Osteocyte (in vitro differentiated cells): Measurements from ENCODE around the gene UMODL1. TPM values are rescaled to one million over a fixed set of nuclear protein-coding genes. Genes with fewer than 3 reads are reported as not detected.

Experiments
- DNase-seq: peaks from one replicate; pipeline ENCODE4 v3.0.0; 2021; ENCODE audit warnings: mixed read lengths; ENCODE audit not compliant: unreplicated experiment; ENCODE audit errors: extremely low spot score
- H3K27ac Mint-ChIP-seq: one replicate; pipeline ENCODE4 v1.8.0; 2021; ENCODE audit warnings: mild to moderate bottlenecking, mixed read lengths; ENCODE audit not compliant: unreplicated experiment
- H3K27me3 Mint-ChIP-seq: one replicate; pipeline ENCODE4 v1.8.0; 2021; ENCODE audit warnings: mixed read lengths; ENCODE audit not compliant: unreplicated experiment
- H3K36me3 Mint-ChIP-seq: one replicate; pipeline ENCODE4 v1.8.0; 2021; ENCODE audit warnings: mixed read lengths; ENCODE audit not compliant: unreplicated experiment
- H3K4me1 Mint-ChIP-seq: one replicate; pipeline ENCODE4 v1.8.0; 2021; ENCODE audit warnings: mixed read lengths; ENCODE audit not compliant: unreplicated experiment
- H3K4me3 Mint-ChIP-seq: one replicate; pipeline ENCODE4 v1.8.0; 2021; ENCODE audit warnings: mild to moderate bottlenecking, moderate library complexity, mixed read lengths; ENCODE audit not compliant: unreplicated experiment
- H3K9me3 Mint-ChIP-seq: one replicate; pipeline ENCODE4 v1.8.0; 2021; ENCODE audit warnings: mixed read lengths; ENCODE audit not compliant: unreplicated experiment
- CTCF ChIP-seq: fragments of 200-600 bp; sonication (generic); IDR thresholded peaks from 2 replicates; pipeline ENCODE4 v1.5.0; 2021; ENCODE audit warnings: antibody characterized with exemption, mild to moderate bottlenecking, moderate library complexity
- total RNA-seq: library from RNA; stranded (reverse); gene quantifications from 2 replicates; pipeline ENCODE4 v1.2.1, GENCODE V29; 2021

Gene UMODL1
- total RNA-seq, 1 donor from 2014 or later, result not detected

- TF ChIP-seq CTCF, result no peak
- Mint-ChIP-seq H3K27ac (no peak overlapping the region), H3K4me3 (no peak overlapping the region), H3K9me3 (no peaks in the 10 kb centered on the region), H3K36me3 (no peaks in the 10 kb centered on the region), H3K4me1 (peaks cover 43% of the 10 kb centered on the region), H3K27me3 (peaks cover 37% of the 10 kb centered on the region)
- no peak for DNase-seq
Measured at GRCh38 chr21:42120903-42121535, 49.9 kb downstream of the UMODL1 start.

- H3K4me1 Mint-ChIP-seq, result peaks cover 42% of the 10 kb centered on the region
- no peak overlapping the region for H3K27ac Mint-ChIP-seq
- H3K4me3 Mint-ChIP-seq, result no peak overlapping the region
- DNase-seq, result no peak
- H3K9me3 Mint-ChIP-seq, result no peaks in the 10 kb centered on the region
- no peak for TF ChIP-seq CTCF
- peaks cover 37% of the 10 kb centered on the region for H3K27me3 Mint-ChIP-seq
- no peaks in the 10 kb centered on the region for H3K36me3 Mint-ChIP-seq
Measured at GRCh38 chr21:42121794-42122193, 50.7 kb downstream of the UMODL1 start.

GRCh38 chr21:42122398-42122797, 51.3 kb downstream of the UMODL1 start:
- H3K36me3 Mint-ChIP-seq, result no peaks in the 10 kb centered on the region
- no peaks in the 10 kb centered on the region for H3K9me3 Mint-ChIP-seq
- no peak overlapping the region for H3K27ac Mint-ChIP-seq
- peaks cover 37% of the 10 kb centered on the region for H3K27me3 Mint-ChIP-seq
- H3K4me3 Mint-ChIP-seq, result no peak overlapping the region
- TF ChIP-seq CTCF, result no peak
- peaks cover 37% of the 10 kb centered on the region for H3K4me1 Mint-ChIP-seq
- DNase-seq, result no peak

GRCh38 chr21:42122808-42123207, 51.7 kb downstream of the UMODL1 start:
- no peak for DNase-seq
- TF ChIP-seq CTCF, result no peak
- H3K9me3 Mint-ChIP-seq, result no peaks in the 10 kb centered on the region
- peaks cover 36% of the 10 kb centered on the region for H3K4me1 Mint-ChIP-seq
- H3K36me3 Mint-ChIP-seq, result no peaks in the 10 kb centered on the region
- peaks cover 33% of the 10 kb centered on the region for H3K27me3 Mint-ChIP-seq
- no peak overlapping the region for H3K27ac Mint-ChIP-seq
- no peak overlapping the region for H3K4me3 Mint-ChIP-seq

GRCh38 chr21:42123219-42123908, 52.2 kb downstream of the UMODL1 start:
- H3K27ac Mint-ChIP-seq, result no peak overlapping the region
- peaks cover 35% of the 10 kb centered on the region for H3K4me1 Mint-ChIP-seq
- no peak overlapping the region for H3K4me3 Mint-ChIP-seq
- peaks cover 28% of the 10 kb centered on the region for H3K27me3 Mint-ChIP-seq
- no peaks in the 10 kb centered on the region for H3K9me3 Mint-ChIP-seq
- no peak for DNase-seq
- H3K36me3 Mint-ChIP-seq, result no peaks in the 10 kb centered on the region
- TF ChIP-seq CTCF, result no peak
